Omental fat pad (tissue), 4 donors: ENCODE results near the gene RIPK1. TPM values are rescaled to one million over a fixed set of nuclear protein-coding genes. Genes with fewer than 3 reads are reported as not detected.

Source experiments
- ATAC-seq: fragments of 150-250 bp; one replicate; pipeline ENCODE4 v1.9.1; 2016; ENCODE audit warnings: mild to moderate bottlenecking, moderate library complexity; ENCODE audit not compliant: low FRiP score
- DNase-seq: peaks from one replicate; pipeline ENCODE4 v3.0.0-alpha.2; 2019; ENCODE audit warnings: low spot score
- CTCF ChIP-seq, 3 donors: fragments of 450-650 bp; IDR thresholded peaks; one replicate each; pipeline ENCODE4 v1.5.1; 2016 to 2017; ENCODE audit warnings: antibody characterized with exemption in 3 of 3, mild to moderate bottlenecking in 3 of 3, moderate library complexity in 2 of 3
- total RNA-seq, 4 donors: library from RNA; depleted of rRNA; stranded (reverse); fragments of >200 nt; gene quantifications; one replicate each; pipeline ENCODE4 v1.1.0, GENCODE V29; 2016

The RIPK1 gene
- total RNA-seq, 4 donors from 2014 or later: 29.6 to 47.0 (median 31.1) TPM

- TF ChIP-seq CTCF (IDR thresholded peaks at IDR 0.05): no peak
- ATAC-seq: no peak
- no peak for DNase-seq
Observed at GRCh38 chr6:3094815-3095214, 26.5 kb downstream of the RIPK1 start.

- ATAC-seq (no peak), DNase-seq (no peak)
- no peak for TF ChIP-seq CTCF (IDR thresholded peaks at IDR 0.05)
Observed at GRCh38 chr6:3102875-3103274, 34.6 kb downstream of the RIPK1 start.

- ATAC-seq: no peak
- no peak for TF ChIP-seq CTCF (IDR thresholded peaks at IDR 0.05)
Observed at GRCh38 chr6:3108746-3109414, 40.6 kb downstream of the RIPK1 start.

GRCh38 chr6:3109761-3110160 lies 41.5 kb downstream of the RIPK1 start:
- ATAC-seq (no peak), DNase-seq (no peak)
- TF ChIP-seq CTCF (IDR thresholded peaks at IDR 0.05): no peak

More at GRCh38 chr6:3108746-3109414, 40.6 kb downstream of the RIPK1 start:
- DNase-seq: no peak

GRCh38 chr6:3114377-3114776 lies 46.1 kb downstream of the RIPK1 start:
- ATAC-seq (no peak), DNase-seq (no peak)
- TF ChIP-seq CTCF (IDR thresholded peaks at IDR 0.05): no peak

- no peak for TF ChIP-seq CTCF (IDR thresholded peaks at IDR 0.05)
- DNase-seq (no peak), ATAC-seq (no peak)
Observed at GRCh38 chr6:3117912-3118352, 49.6 kb downstream of the RIPK1 start.

- no peak for TF ChIP-seq CTCF (IDR thresholded peaks at IDR 0.05)
- peak; percentile 100 for ATAC-seq
- DNase-seq: peak; percentile 96
Observed at GRCh38 chr6:3118353-3119039, 50.2 kb downstream of the RIPK1 start, which contains the start of gene BPHL. Gene BPHL (plus strand): TSS chr6:3118711. CDS start chr6:3118741, 30 bp downstream.
